Left ventricle myocardium inferior (tissue), 1 donor: Measurements from ENCODE around the gene COPS7A. TPM values are rescaled to one million over a fixed set of nuclear protein-coding genes. Genes with fewer than 3 reads are reported as not detected.
A peak's percentile ranks its signal among the peaks of the same experiment; 100 is the strongest.

Experiments used
- DNase-seq: peaks from one replicate; pipeline ENCODE4 v3.0.0-alpha.2; 2020
- H3K27ac ChIP-seq: fragments of 200-600 bp; replicated peaks from 2 replicates; pipeline ENCODE4 v1.8.0; 2021
- H3K27me3 ChIP-seq: fragments of 200-600 bp; 2 replicates; pipeline ENCODE4 v1.8.0; 2021; ENCODE audit warnings: low read depth
- H3K36me3 ChIP-seq: fragments of 200-600 bp; 2 replicates; pipeline ENCODE4 v1.8.0; 2021
- H3K4me1 ChIP-seq: fragments of 200-600 bp; 2 replicates; pipeline ENCODE4 v1.8.0; 2021
- H3K4me3 ChIP-seq: fragments of 200-600 bp; 2 replicates; pipeline ENCODE4 v1.8.0; 2021; ENCODE audit warnings: mild to moderate bottlenecking, moderate library complexity
- H3K9me3 ChIP-seq: fragments of 200-600 bp; replicated peaks from 2 replicates; pipeline ENCODE4 v1.8.0; 2021
- intact Hi-C: fragments of 100-400 bp; cut with micrococcal nuclease; formaldehyde crosslinking; loops from one replicate; pipeline ENCODE4 v1.11.0; 2022
- long read RNA-seq: library from polyadenylated mRNA; unstranded; transcript quantifications from one replicate; pipeline ENCODE4 v2.0.0, GENCODE V29; 2021
- total RNA-seq: library from RNA; stranded (reverse); fragmentation: NEBNext Ultra II Directional; extraction: Animal tissue kit (Norgen Biotek cat#: 25700); gene quantifications from one replicate; pipeline ENCODE4 v1.2.1, GENCODE V29; 2021
- TF ChIP-seq, protein P1 (sequence below): fragments of 200-600 bp; IDR thresholded peaks from 2 replicates; pipeline ENCODE4 v1.8.0; 2021; ENCODE audit warnings: antibody characterized with exemption, mild to moderate bottlenecking, borderline replicate concordance
- donor health status: DM: no; HTN: yes; CAD: no; lungs with severe emphysema.

Gene COPS7A, protein sequence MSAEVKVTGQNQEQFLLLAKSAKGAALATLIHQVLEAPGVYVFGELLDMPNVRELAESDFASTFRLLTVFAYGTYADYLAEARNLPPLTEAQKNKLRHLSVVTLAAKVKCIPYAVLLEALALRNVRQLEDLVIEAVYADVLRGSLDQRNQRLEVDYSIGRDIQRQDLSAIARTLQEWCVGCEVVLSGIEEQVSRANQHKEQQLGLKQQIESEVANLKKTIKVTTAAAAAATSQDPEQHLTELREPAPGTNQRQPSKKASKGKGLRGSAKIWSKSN
- 73.2 TPM for total RNA-seq
- long read RNA-seq, transcript COPS7A-210 (8 exons, 1,832 nt): minor isoform, 44 of 228 reads
- long read RNA-seq, transcript COPS7A-202 (7 exons, 1,718 nt): minor isoform, 14 of 228 reads
- long read RNA-seq, transcript COPS7A-201 (8 exons, 1,721 nt): minor isoform, 26 of 228 reads
- long read RNA-seq, transcript COPS7A-215 (8 exons, 2,127 nt): major isoform, 117 of 228 reads
- long read RNA-seq, partial matches to known transcripts: 14 of 228 reads
- long read RNA-seq, other reads (novel, unspliced or antisense): 7 of 228 reads

DNA sequence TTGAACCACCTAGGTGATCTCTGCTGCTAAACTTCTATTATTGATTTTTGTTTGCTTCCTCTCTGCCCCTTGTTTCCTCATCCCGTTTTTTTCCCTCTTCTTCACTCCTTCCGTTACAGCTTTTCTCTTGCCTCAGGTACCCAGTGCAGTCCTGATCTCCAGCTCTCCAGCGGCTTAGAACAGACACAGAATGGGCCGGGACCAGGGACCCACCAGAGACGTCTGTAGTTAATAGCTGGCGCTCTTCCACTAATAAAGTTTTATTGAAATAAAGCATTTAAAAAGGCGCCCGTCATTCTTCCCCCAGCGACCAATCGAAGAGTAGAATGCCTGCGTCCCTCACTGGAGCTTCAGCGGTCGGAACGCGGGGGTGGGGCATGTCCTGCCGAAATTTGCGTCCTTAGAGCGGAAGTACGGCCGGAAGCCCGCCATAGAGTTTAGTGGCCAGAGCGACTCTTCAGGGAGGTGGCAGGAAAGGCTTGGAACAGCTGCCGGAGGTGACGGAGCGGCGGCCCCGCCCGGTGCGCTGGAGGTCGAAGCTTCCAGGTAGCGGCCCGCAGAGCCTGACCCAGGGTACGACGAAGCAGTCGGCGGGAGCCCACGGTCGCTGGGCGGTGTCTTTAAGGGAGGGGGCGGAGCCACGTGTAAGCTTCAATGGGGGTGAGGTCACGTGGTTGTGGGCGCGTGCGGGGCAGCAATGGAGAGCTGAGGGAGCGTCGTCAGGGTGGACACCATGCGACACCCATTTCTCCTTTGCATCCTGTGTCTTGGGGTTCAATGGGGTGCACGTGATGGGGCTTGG, at the start of gene COPS7A:
Gene COPS7A (plus strand): TSS at position 440 of the 802 bp plus-strand sequence. CDS start 611 bp downstream, outside the sequence.
- Histone ChIP-seq H3K4me3 (peak within 1 kb of the TSS; percentile 71), H3K36me3 (peaks cover 17% of the 10 kb centered on the region), H3K27ac (peak within 1 kb of the TSS; percentile 92), H3K4me1 (peaks cover 23% of the 10 kb centered on the region), H3K9me3 (no peaks in the 10 kb centered on the region), H3K27me3 (no peaks in the 10 kb centered on the region)
- intact Hi-C loops: no loop called here
- peak; percentile 99 for DNase-seq
- TF ChIP-seq, protein P1, sequence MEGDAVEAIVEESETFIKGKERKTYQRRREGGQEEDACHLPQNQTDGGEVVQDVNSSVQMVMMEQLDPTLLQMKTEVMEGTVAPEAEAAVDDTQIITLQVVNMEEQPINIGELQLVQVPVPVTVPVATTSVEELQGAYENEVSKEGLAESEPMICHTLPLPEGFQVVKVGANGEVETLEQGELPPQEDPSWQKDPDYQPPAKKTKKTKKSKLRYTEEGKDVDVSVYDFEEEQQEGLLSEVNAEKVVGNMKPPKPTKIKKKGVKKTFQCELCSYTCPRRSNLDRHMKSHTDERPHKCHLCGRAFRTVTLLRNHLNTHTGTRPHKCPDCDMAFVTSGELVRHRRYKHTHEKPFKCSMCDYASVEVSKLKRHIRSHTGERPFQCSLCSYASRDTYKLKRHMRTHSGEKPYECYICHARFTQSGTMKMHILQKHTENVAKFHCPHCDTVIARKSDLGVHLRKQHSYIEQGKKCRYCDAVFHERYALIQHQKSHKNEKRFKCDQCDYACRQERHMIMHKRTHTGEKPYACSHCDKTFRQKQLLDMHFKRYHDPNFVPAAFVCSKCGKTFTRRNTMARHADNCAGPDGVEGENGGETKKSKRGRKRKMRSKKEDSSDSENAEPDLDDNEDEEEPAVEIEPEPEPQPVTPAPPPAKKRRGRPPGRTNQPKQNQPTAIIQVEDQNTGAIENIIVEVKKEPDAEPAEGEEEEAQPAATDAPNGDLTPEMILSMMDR: no peak

DNA sequence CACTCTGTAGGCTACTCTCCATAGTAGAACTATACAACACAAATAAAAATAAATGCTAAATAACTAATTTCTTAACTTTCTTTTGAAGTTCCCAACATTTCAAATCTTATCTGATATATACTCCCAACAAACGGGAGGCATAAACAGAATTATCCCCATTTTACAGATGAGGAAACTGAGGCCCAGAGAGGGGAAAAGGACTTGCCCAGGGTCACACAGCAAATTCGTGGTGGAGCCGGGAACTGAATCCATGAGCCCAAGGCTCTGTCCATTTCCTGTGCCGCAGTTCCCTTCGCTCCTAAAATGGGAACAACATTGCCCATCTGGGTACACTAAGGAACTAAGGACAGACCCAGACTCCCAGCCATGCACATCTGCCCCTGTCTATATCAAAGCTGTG, 46.9 kb upstream of the COPS7A start:
- H3K27me3 ChIP-seq: no peaks in the 10 kb centered on the region
- H3K4me3 ChIP-seq: no peak overlapping the region
- peaks cover 83% of the 10 kb centered on the region for H3K36me3 ChIP-seq
- intact Hi-C loops: no loop called here
- TF ChIP-seq, protein P1: no peak
- no peak overlapping the region for H3K27ac ChIP-seq
- no peaks in the 10 kb centered on the region for H3K4me1 ChIP-seq
- no peaks in the 10 kb centered on the region for H3K9me3 ChIP-seq
- no peak for DNase-seq

DNA sequence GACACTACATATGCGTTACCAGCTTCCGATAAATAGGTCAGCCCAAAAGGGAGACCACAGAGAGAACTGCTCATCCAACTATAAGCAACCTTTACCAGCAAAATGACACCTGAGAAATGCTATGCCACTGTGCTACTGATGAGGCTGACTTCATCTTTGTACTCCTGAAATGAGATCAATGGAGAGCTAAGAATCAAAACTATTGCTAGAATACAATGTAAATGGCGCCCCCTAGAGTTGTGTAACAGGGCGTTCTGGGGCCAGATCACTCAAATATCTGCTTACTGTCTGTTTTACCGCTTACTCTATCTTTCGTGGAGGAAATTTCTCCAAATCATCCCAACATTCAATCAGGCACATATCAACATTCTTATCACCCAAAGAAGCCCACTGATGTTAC, 39.2 kb upstream of the COPS7A start:
- Histone ChIP-seq H3K4me1 (peaks cover 36% of the 10 kb centered on the region), H3K9me3 (no peaks in the 10 kb centered on the region), H3K27ac (no peak overlapping the region), H3K4me3 (no peak overlapping the region), H3K36me3 (peaks cover 15% of the 10 kb centered on the region), H3K27me3 (no peaks in the 10 kb centered on the region)
- no peak for DNase-seq
- intact Hi-C loops: no loop called here
- TF ChIP-seq, protein P1: peak; percentile 53

DNA sequence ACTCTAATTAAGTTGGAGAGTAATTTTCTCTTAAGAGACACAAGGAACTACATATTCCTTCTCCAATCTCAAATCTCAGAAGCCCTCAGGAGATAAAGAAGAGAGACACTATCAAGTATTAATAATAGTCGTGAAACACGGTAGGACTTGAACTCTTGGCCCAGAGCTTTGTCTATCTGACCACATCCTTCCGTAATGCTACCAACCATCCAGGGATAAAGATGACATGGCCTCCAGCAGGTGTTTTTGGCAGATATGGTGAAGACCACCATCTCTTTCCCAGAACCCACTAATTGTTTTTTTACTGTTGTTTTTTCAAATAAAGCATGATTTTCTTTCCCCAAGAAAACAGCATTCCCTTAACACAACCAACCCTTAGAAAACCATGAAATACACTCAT, 38.0 kb upstream of the COPS7A start:
- DNase-seq: no peak
- Histone ChIP-seq H3K27ac (no peak overlapping the region), H3K27me3 (no peaks in the 10 kb centered on the region), H3K9me3 (no peaks in the 10 kb centered on the region), H3K36me3 (peaks cover 7% of the 10 kb centered on the region), H3K4me3 (no peak overlapping the region), H3K4me1 (peaks cover 48% of the 10 kb centered on the region)
- intact Hi-C loops: no loop called here
- TF ChIP-seq, protein P1: no peak

DNA sequence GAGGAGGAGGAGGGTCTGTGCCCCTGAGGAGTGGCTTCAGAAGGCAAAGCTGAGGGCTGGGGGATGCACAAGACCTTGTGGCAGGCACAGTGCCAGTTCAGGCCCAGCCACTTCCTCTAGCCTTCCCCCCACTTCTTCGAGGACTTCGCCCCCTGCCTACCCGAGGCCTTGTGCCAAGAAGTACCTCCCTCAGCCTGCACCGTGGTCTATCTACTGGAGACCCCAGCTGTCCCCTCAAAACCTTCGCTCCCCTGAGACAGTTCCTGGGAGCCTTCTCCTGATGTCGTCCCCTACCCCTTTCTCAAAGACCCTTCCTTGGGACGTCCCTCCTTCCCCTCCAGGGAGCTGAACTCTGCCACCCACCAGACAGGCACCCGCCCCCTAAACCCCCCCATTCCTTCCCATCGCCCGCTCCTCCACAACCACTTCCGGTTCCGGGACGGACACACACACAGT, 35.3 kb upstream of the COPS7A start:
- H3K27ac ChIP-seq: peak overlapping the region; percentile 100
- peaks cover 55% of the 10 kb centered on the region for H3K4me1 ChIP-seq
- intact Hi-C loops: no loop called here
- no peaks in the 10 kb centered on the region for H3K27me3 ChIP-seq
- TF ChIP-seq, protein P1: no peak
- DNase-seq: no peak
- H3K4me3 ChIP-seq: peak overlapping the region; percentile 95
- peaks cover 3% of the 10 kb centered on the region for H3K36me3 ChIP-seq
- H3K9me3 ChIP-seq: no peaks in the 10 kb centered on the region
